GM19455 (cell line): ENCODE data around the gene RNF212.
"Not testable (repeated sequence)": the region's sequence is repeated elsewhere in the genome, so short reads cannot be mapped to it uniquely, and the experiment has no call there.

Source experiments
- ATAC-seq: cut with Tn5 transposase; IDR thresholded peaks from one replicate; pipeline ENCODE4 v1.9.1; 2021; ENCODE audit not compliant: unreplicated experiment

RNF212 gene

DNA sequence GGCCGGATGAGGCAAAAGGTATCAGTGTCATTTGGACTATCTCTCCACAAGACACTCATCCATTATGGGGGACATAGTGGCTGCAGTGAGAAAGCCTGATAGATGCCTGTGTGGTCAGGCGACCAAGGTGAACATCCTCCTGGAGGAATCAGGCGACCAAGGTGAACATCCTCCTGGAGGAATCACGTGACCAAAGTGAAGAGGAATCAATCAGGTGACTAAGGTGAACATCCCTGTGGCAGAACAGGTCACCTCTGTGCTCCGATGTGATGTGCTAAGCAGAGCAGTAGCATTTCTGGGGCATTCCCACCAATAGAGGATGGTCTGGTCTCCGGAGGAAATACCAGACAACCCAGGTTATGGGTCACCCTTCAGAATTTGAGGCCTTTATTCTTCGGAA is 44.0 kb downstream of the RNF212 start:
- no peak for ATAC-seq

DNA sequence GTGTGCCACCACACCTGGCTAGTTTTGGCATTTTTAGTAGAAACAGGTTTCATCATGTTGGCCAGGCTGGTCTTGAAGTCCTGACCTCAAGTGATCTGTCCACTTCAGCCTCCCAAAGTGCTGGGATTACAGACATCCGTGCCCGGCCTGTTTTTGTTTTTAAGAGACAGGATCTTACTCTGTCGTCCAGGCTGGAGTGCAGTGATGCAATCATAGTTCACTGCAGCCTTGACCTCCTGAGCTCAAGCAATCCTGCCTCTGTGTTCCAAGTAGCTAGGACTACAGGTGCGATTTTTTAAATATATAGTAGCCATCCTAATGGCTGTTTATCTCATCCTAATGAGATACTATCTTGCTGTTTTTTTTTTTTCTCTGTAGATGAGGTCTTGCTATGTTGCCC is 47.6 kb downstream of the RNF212 start:
- ATAC-seq = no peak

DNA sequence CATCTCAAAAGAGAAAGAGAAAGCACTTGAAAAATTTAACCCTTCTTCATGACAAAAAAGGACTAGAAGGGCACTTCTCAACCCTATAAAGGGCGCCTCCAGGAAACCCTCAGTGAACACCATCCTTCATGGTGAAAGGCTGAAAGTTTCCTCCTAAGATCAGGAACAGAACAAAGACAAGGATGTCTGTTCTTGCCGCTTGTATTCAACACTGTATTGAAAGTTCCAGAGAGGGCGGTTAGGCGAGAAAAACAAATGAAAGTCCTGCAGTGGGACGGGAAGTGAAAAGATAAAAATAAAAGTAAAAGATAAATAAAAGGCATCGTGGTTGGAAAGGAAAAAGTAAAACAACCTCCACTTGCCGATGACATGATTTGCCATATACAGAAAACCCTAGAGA is 50.9 kb downstream of the RNF212 start:
- no peak for ATAC-seq

GRCh38 chr4:1061760-1062159 is 51.6 kb downstream of the RNF212 start:
- ATAC-seq = no peak

DNA sequence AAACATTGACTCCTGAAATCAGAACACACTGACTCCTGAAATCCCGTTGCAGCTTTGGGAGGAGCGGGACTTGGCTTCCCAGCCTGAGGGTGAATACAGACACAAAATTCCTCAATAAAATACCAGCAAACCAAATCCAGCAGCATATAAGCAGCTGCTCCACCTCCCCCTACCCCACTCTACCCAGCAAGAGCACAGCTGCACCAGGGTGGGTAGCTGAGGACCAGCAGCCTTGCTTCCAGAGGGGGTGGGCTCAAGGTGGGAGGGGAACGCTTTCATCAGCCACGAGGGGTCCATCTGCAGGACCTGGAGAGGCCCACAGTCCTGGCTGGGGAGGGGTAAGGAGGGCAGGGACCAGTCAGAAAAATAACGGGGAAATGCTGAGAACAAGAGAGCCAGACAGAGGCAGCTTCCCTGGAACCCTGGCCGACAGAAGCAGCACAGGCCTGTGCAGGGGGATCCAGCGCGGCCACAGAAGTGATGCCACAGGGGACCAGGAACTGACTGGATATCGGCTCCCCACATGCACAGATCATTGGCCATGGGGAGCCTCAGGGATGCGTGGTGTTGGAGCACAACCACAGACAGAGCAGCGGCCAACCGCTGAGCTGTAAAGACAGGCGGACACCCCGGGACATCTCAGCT is 52.2 kb downstream of the RNF212 start:
- ATAC-seq = no peak

DNA sequence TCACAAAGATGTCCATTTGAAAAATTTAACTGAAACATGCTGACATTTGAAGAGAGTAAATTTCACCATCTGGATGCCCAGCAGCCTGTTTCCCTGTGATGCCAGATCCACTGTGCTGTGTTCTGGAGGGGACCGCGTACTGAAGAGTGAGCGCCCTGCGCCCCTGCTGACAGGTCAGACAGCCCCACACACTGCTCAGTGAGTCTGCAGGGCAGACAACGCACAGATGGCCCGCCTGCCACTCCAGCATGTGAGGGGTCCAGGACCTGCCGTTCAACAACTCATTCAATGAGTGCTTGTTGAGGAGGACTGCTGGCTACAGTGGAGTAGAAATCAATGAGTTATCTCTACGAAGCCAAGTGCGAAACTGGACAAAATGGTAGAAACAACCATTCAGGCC is 52.7 kb downstream of the RNF212 start:
- ATAC-seq = no peak

- ATAC-seq = no peak
Measured at GRCh38 chr4:1060121-1060520, 53.2 kb downstream of the RNF212 start.

DNA sequence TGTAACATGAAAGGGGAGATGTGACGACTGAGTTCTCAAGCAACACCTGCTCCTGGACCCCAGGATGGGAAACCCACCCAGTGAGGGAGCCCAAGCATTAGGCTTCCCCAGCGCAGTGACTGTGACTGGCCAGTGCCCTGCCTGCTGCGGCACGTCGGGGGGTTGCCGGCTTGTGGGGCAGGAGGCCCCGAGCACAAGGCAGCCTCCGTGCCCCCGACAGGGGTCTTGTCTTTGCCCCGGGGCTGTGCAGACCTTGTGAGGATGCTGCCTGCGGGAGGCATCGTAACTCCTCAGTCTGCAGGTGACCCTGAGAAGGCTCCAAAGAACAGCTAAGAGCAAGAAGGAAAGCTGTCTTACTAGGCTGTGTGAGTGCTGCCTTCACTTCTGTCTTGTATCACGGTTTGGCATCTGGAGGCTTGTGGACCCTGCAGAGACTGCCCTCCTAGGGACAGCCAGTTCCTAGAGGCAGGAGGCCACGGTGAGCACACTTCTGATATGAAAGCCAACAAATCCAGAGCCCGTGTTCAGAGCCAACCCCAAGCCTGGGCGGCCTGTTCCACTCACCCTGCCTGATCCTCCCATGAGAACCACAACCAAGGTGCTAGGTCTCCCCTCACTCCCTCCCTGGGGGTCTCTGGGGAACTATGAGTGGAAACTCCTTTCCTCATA is 54.2 kb downstream of the RNF212 start:
- no peak for ATAC-seq

GRCh38 chr4:1058198-1058996 is 55.0 kb downstream of the RNF212 start:
- no peak for ATAC-seq

DNA sequence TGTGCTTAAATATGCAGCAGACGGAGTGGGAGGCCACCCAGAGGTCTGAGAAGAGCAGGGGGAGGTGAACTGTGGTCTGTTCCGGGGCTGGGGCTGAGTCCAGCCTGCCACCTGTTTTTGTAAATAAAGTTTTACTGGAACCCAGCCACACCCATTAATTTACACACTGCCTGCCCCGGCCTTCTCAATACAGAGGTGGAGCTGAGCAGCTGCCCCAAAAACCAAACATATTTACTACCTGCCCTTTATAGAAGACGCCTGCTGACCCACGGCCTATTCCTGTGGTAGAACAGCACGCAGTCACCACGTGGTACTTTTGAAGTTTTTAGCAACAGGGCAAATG is 56.0 kb downstream of the RNF212 start:
- no peak for ATAC-seq

GRCh38 chr4:1056671-1057402 is 56.5 kb downstream of the RNF212 start:
- no peak for ATAC-seq

DNA sequence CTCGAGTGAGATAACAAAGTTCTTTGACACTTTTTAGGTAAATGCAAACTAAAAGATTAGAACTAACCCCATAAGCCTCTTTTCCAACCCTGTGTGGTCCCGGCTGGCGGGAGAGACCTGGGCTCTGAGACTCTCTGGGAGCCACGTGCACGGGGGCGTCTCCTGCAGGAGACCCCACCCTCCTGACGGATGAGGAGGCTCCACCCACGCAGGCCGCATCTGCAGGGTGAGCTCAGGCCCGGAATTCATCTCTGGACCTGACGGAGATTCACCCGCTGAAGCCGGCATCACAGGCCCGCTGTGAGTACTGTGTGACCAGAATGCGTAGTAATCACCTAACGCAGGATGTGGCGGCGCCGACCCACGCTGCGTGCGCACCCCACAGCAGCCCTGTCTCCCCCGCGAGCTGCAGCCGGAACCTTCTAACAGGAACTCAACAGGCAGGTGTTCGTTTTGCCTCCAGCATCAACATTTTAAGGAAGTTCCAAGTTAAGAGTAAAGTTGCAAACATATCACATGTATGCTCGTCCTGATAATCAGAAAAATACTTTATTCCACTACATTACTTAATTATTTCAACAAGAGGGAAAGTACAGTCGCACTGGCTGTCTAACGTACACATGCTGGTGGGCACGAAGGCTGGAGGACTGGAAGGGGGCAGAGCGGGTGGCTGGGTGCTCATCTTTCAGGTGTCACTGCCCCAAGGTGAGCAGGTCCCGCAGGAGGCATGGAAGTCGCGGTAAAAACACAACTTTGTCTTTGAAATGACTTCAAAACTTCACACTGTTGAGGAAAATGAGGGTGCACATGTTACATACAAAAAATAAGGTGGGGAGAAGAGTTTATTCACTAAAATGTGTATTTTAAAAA is 57.4 kb downstream of the RNF212 start:
- ATAC-seq = no peak

- not testable (repeated sequence) for ATAC-seq
Measured at GRCh38 chr4:1055243-1055701, 58.1 kb downstream of the RNF212 start.

DNA sequence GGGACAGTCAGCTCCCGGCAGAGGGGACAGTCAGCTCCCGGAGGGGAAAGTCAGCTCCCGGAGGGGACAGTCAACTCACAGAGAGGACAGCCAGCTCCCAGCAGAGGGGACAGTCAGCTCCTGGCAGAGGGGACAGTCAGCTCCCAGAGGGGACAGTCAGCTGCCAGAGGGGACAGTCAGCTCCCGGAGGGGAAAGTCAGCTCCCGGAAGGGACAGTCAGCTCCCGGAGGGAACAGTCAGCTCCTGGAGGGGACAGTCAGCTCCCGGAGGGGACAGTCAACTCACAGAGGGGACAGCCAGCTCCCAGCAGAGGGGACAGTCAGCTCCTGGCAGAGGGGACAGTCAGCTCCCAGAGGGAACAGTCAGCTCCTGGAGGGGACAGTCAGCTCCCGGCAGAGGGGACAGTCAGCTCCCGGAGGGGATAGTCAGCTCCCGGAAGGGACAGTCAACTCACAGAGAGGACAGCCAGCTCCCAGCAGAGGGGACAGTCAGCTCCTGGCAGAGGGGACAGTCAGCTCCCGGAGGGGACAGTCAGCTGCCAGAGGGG is 58.6 kb downstream of the RNF212 start:
- not testable (repeated sequence) for ATAC-seq

- ATAC-seq = not testable (repeated sequence)
Measured at GRCh38 chr4:1053891-1054290, 59.5 kb downstream of the RNF212 start.

- no peak for ATAC-seq
Measured at GRCh38 chr4:1053080-1053661, 60.2 kb downstream of the RNF212 start.

GRCh38 chr4:1052231-1052671 is 61.1 kb downstream of the RNF212 start:
- no peak for ATAC-seq

GRCh38 chr4:1051472-1051871 is 61.9 kb downstream of the RNF212 start:
- ATAC-seq = no peak

DNA sequence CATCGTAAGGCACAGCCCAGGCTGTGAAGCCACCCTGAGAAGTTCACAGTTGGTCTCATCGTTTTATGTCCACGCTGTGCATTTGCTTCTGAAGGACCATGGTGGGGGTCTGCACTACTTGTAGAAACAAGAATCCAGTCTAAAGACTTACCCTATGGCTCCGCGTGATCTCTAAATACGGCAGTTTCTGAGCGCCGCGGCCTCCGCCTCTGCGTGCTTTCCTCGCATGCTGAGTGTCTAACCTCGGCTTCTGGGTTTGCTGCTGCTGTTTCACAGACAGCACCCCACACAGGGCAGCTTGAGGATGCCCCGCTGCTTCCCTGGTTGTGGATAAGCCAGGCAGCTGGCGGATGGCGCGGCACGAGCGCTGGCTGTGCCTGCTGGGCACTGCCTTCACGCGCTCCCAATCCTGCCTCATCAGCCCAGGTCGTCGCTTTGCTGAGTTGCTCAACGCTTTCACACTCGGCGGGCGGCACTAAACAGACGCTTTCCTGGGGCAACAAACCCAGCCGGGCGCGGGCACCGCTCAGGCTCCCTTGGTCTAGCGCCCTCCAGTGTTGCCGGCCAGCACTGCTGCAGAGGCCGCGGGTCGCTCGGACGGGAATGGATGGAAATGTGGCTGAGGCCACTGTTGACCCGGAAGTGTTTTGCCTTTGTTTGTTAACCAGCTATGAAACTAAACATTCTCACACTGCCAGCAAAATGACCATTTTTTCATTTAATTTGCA is 62.7 kb downstream of the RNF212 start:
- ATAC-seq = no peak
